B cell (primary cell): ENCODE measurements around the gene SLC7A11.

Source experiments
- CTCF ChIP-seq: fragments of 200-600 bp; IDR thresholded peaks from one replicate; pipeline ENCODE4 v1.8.0; 2022; ENCODE audit warnings: antibody characterized with exemption, mild to moderate bottlenecking
- EZH2 ChIP-seq: IDR thresholded peaks from 2 replicates; pipeline ENCODE4 v1.6.1; 2012; ENCODE audit warnings: borderline replicate concordance, low read depth, mild to moderate bottlenecking, moderate library complexity, low read length; ENCODE audit not compliant: insufficient read depth, poor library complexity, severe bottlenecking

- TF ChIP-seq CTCF, result no peak
- TF ChIP-seq EZH2, result no peak
Measured at GRCh38 chr4:138279286-138279685, 37.1 kb upstream of the SLC7A11 start.
